Right ventricle myocardium superior (tissue), 1 donor: ENCODE results near the gene TRMU. TPM values are rescaled to one million over a fixed set of nuclear protein-coding genes. Genes with fewer than 3 reads are reported as not detected.
A peak's percentile ranks its signal among the peaks of the same experiment; 100 is the strongest.
"Not testable (repeated sequence)": the region's sequence is repeated elsewhere in the genome, so short reads cannot be mapped to it uniquely, and the experiment has no call there.

Experiments used
- ATAC-seq: fragments of 200-7000 bp; cut with Tn5 transposase; one replicate; pipeline ENCODE4 v1.9.1; 2020; ENCODE audit warnings: mild to moderate bottlenecking; ENCODE audit not compliant: poor library complexity
- DNase-seq: peaks from one replicate; pipeline ENCODE4 v3.0.0-alpha.2; 2020
- intact Hi-C: fragments of 100-400 bp; cut with DNase I; formaldehyde crosslinking; loops from one replicate; pipeline ENCODE4 v1.11.2; 2022
- total RNA-seq: library from RNA; stranded (reverse); fragmentation: NEBNext Ultra II Directional; extraction: Animal tissue kit (Norgen Biotek cat#: 25700); gene quantifications from one replicate; pipeline ENCODE4 v1.2.1, GENCODE V29; 2021
- donor health status: DM: no; HTN: yes; CAD: no; lungs with severe emphysema.

Gene TRMU
- total RNA-seq, 1 donor from 2014 or later = 37.7 TPM

GRCh38 chr22:46390652-46391301 lies 55.3 kb downstream of the TRMU start:
- DNase-seq = peak; percentile 82
- intact Hi-C loops = no loop called here
- peak; percentile 85 for ATAC-seq

DNA sequence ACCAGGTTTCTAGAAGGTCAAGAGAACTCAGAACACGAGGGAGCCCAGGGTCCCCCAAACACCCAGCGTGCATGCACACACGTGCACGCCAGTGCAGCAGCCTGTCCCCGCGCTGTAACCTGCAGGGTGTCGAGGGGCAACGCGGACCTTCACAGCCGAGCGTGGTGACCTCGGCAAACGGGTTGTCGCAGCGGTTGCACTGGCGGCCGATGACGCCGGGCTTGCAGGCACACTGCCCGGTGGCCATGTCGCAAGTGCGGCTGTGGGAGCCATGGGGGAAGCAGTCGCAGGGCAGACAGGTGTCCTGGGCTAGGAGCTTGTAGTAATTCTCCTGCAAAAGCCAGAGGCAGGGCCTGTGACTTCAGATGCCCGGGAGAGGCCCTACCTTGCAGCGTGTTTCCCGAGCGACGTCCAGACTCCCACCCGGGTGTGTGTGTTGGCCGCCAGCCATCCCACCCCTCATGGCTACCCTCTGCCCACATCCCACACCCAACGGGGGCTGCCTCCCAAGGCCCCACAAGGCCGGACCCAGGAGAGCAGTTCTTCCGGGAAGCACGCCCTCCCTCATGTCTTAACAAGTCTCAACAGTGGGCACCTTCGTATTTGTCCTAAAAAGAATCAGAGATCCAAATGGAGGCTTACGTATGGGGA lies 56.1 kb downstream of the TRMU start:
- ATAC-seq = no peak
- no peak for DNase-seq

DNA sequence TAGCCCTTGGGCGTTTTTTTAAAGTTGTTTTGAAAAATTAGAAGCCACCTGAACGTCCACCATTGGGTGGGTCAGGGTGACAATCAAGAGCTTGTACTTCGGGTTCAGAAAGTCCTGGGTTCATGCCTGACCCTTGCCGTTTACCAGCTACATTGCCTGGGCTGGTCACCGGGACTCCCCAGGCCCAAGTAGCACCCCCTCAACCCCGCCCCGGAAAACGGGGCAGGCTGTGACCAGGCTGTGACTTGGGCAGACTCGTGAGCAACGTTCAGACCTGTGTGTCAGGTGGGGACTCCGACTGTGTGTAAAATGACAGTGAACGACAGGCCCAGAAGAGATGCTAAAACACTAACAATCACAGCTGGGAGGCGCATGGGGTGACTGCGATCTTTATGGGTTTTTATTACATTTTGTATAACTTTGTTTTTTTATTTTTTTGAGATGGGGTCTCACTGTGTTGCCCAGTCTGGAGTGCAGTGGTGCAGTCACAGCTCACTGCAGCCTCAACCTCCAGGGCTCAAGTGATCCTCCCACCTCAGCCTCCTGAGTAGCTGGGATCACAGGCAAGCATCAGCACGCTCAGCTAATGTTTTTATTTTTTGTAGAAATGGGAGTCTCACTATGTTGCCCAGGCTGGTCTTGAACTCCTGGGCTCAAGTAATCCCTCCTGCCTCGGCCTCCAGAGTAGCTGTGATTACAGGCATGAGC lies 56.8 kb downstream of the TRMU start:
- intact Hi-C loops = no loop called here
- no peak for DNase-seq
- no peak for ATAC-seq

More for the DNA sequence above, 56.1 kb downstream of the TRMU start:
- intact Hi-C loops = no loop called here

DNA sequence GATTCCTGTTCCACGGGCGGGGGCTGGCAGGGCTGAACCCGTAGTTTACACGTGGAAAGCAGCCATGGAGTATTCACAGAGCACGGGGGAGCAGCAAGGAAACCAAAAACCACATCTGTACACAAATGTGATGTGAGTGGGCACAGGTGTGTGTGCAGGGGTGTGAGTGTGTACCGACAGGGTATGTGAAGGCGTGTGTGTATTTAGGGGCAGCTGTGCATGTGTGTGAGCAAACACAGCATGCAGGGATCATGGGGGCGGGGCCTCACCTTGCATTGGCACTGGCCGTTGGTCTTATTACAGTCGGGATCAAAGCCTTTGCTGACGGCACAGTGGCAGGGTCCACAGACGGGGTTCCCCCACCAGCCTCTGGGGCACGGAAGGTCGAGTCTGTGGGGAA lies 58.4 kb downstream of the TRMU start:
- DNase-seq = no peak
- intact Hi-C loops = no loop called here
- no peak for ATAC-seq

GRCh38 chr22:46394622-46395021 lies 59.1 kb downstream of the TRMU start:
- ATAC-seq (no peak), DNase-seq (no peak)
- intact Hi-C loops = no loop called here

GRCh38 chr22:46395145-46395544 lies 59.6 kb downstream of the TRMU start:
- no peak for DNase-seq
- intact Hi-C loops = no loop called here

GRCh38 chr22:46397049-46397448 lies 61.5 kb downstream of the TRMU start:
- DNase-seq, ATAC-seq, intact Hi-C loops: not testable (repeated sequence)

More at GRCh38 chr22:46395145-46395544, 59.6 kb downstream of the TRMU start:
- no peak for ATAC-seq

GRCh38 chr22:46397514-46397913 lies 62.0 kb downstream of the TRMU start:
- ATAC-seq (no peak), DNase-seq (no peak)
- intact Hi-C loops = no loop called here

DNA sequence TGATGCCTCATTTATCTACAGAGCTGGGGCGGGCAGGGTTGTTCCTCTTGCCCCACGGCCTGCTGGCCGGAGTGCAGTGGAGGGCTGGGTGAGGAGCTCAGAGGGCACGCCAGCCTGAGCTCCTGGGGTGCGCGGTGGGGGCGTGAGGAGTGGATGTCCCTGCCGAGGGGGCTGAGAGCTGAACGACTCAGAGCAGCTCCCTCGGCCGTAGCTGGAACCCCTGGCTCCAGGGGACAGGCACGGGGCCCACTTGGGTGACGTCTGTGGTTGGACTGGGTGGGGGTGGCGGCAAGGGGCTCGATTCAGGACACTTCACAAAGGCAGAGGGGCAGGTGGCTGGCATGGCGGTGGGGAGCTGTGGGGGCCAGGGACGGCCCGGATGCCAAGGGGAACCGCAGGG lies 62.4 kb downstream of the TRMU start:
- ATAC-seq = no peak
- intact Hi-C loops = no loop called here

GRCh38 chr22:46399251-46400024 lies 63.9 kb downstream of the TRMU start:
- intact Hi-C loops = no loop called here
- DNase-seq (no peak), ATAC-seq (no peak)

More for the DNA sequence above, 62.4 kb downstream of the TRMU start:
- DNase-seq = no peak

DNA sequence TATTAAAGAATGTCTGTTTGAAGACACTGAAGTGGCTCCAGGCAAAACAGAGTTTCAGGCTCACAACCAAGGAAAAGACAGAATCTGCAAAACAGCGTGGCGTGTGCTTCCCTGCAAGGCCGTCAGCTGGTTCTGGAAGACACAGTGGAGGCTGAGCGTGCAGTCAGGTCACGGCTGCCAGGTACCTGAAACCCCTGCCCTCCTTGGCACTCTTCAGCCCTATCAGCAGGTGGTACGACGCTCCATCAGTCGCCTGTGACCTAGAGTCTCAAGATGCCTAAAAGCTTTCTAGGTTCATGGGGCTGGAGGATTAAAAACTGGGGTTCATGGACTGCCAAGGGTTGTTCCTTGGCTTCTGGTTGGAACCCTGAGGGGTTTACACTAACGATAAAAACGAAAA lies 65.9 kb downstream of the TRMU start:
- intact Hi-C loops = no loop called here
- DNase-seq (no peak), ATAC-seq (no peak)

GRCh38 chr22:46402505-46402904 lies 67.0 kb downstream of the TRMU start:
- no peak for DNase-seq
- no peak for ATAC-seq
- intact Hi-C loops = no loop called here

GRCh38 chr22:46403880-46404279 lies 68.4 kb downstream of the TRMU start:
- intact Hi-C loops, DNase-seq, ATAC-seq: not testable (repeated sequence)

GRCh38 chr22:46405901-46406300 lies 70.4 kb downstream of the TRMU start:
- no peak for DNase-seq
- intact Hi-C loops = no loop called here
- no peak for ATAC-seq

GRCh38 chr22:46406349-46406748 lies 70.8 kb downstream of the TRMU start:
- ATAC-seq (peak; percentile 90), DNase-seq (peak; percentile 58)
- intact Hi-C loops = no loop called here

DNA sequence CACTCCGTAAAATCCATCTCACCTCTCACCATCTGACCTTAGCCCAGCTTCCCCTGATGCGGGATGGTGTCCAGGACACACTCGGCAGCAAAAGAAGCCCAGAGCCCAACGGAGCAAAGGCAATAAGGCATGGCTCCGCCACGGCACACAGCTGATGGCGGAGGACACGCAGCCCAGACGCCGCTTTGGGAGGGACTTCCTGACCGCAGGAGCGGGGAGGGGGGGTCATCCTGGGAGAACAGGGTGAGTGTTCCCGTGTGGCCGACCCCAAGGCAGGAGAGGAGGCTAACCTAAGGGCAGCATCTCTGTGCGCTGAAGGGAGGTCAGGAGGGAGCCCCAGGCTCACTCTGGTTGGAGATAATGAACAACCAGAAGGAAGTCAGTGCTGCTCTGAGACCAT lies 71.3 kb downstream of the TRMU start:
- intact Hi-C loops = no loop called here
- ATAC-seq (peak; percentile 19), DNase-seq (no peak)
